ENCODE measurements around the gene TMEM63B.

DNA sequence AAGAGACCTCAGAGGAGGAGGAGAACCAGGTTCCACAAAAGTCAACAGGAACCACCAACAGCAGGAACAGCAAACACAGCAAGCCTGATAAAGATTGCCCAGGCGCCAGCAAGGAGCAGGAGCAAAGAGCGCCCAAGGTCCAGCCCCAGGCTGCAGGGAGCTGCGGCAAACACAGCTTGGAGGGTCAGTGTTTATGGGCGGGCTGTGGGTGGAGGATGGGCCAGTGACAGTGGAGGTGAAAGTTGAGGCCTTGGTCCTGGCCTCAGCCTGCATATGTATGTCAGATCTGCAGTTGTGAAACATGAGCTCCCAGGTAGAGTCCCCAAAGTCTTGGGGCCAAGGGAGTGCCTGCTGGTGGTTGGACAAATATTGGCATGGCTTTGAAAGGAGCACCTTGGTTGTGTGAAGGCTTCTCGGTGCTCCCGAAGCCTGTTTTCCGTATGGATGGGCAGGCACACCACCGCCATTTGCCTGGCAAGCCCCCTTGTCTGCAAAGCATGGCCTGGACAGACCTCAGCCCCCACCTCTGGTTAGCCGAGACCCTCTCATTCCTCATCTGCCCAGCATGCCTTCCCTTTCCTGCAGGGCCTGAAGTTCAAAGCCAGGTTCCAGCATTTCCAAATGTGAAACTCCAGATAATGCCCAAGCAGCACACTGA, 29.3 kb downstream of the TMEM63B start:
- TF ChIP-seq FOXK2 (IDR thresholded peaks at IDR 0.05) (no peak), ZNF384 (IDR thresholded peaks at IDR 0.05) (no peak), FOXA1 (IDR thresholded peaks at IDR 0.05) (no peak), PKNOX1 (IDR thresholded peaks at IDR 0.05) (no peak), BHLHE40 (IDR thresholded peaks at IDR 0.05; ENCODE audit: borderline replicate concordance) (no peak), FOXM1 (IDR thresholded peaks at IDR 0.05; ENCODE audit: borderline replicate concordance) (no peak), SP1 (IDR thresholded peaks at IDR 0.05) (no peak), TARDBP (IDR thresholded peaks at IDR 0.05) (no peak), SUZ12 (IDR thresholded peaks at IDR 0.05) (no peak), HDGF (IDR thresholded peaks at IDR 0.05; ENCODE audit: borderline replicate concordance) (no peak), NFRKB (IDR thresholded peaks at IDR 0.05) (no peak), L3MBTL2 (conservative IDR thresholded peaks at IDR 0.05) (no peak), LEF1 (IDR thresholded peaks at IDR 0.05; ENCODE audit: borderline replicate concordance) (no peak)
